Endodermal cell (in vitro differentiated cells): ENCODE measurements around the gene CYP27C1. TPM values are rescaled to one million over a fixed set of nuclear protein-coding genes. Genes with fewer than 3 reads are reported as not detected.

Experiments
- DNase-seq: peaks from one replicate; pipeline ENCODE4 v3.0.0-alpha.2; 2017
- H3K27ac ChIP-seq: 2 replicates; pipeline ENCODE4 v1.5.1; 2013; ENCODE audit warnings: mild to moderate bottlenecking, low read depth, low read length, moderate library complexity
- H3K27me3 ChIP-seq: 2 replicates; pipeline ENCODE4 v1.6.1; 2013; ENCODE audit warnings: mild to moderate bottlenecking, low read length, moderate library complexity; ENCODE audit not compliant: insufficient read depth, control insufficient read depth, poor library complexity, severe bottlenecking
- H3K36me3 ChIP-seq: 2 replicates; pipeline ENCODE4 v1.7.0; 2013; ENCODE audit warnings: mild to moderate bottlenecking, low read length, moderate library complexity; ENCODE audit not compliant: control insufficient read depth, insufficient read depth
- H3K4me1 ChIP-seq: one replicate; pipeline ENCODE4 v1.7.0; 2013; ENCODE audit warnings: low read length; ENCODE audit not compliant: control insufficient read depth, insufficient read depth
- H3K4me3 ChIP-seq: 2 replicates; pipeline ENCODE4 v1.5.1; 2013; ENCODE audit warnings: mild to moderate bottlenecking, low read length, moderate library complexity
- H3K9ac ChIP-seq: 2 replicates; pipeline ENCODE4 v1.6.1; 2013; ENCODE audit warnings: mild to moderate bottlenecking, low read length, moderate library complexity; ENCODE audit not compliant: poor library complexity, severe bottlenecking; ENCODE audit errors: extremely low read depth
- H3K9me3 ChIP-seq: 2 replicates; pipeline ENCODE4 v1.6.1; 2013; ENCODE audit warnings: mild to moderate bottlenecking, low read length, moderate library complexity; ENCODE audit not compliant: control insufficient read depth
- H3K27ac Mint-ChIP-seq: 2 replicates; pipeline ENCODE4 v1.8.0; 2020; ENCODE audit warnings: mixed read lengths
- H3K27me3 Mint-ChIP-seq: 2 replicates; pipeline ENCODE4 v1.8.0; 2021; ENCODE audit warnings: mild to moderate bottlenecking, mixed read lengths; ENCODE audit not compliant: insufficient read depth
- H3K36me3 Mint-ChIP-seq: 2 replicates; pipeline ENCODE4 v1.8.0; 2020; ENCODE audit warnings: low read depth, mixed read lengths
- H3K4me1 Mint-ChIP-seq: 2 replicates; pipeline ENCODE4 v1.8.0; 2020; ENCODE audit warnings: mixed read lengths
- H3K4me3 Mint-ChIP-seq: 2 replicates; pipeline ENCODE4 v1.8.0; 2020; ENCODE audit warnings: mild to moderate bottlenecking, moderate library complexity, mixed read lengths
- H3K9me3 Mint-ChIP-seq: 2 replicates; pipeline ENCODE4 v1.8.0; 2020; ENCODE audit warnings: mild to moderate bottlenecking, mixed read lengths
- WGBS, 2 experiments: methylation state at CpG; one replicate each; pipeline versions ENCODE4 v1.1.5 to v1.1.7; 2013; ENCODE audit warnings: missing lambda C conversion rate in 2 of 2, mixed read lengths in 1 of 2; ENCODE audit not compliant: insufficient coverage in 1 of 2, insufficient read length in 1 of 2; 5-methylcytosine and 5-hydroxymethylcytosine counted together
- long read RNA-seq, 4 experiments: library from polyadenylated mRNA in 2 of 4; library from RNA in 1 of 4; library from capped mRNA in 1 of 4; stranded (forward) in 3 of 4; unstranded in 1 of 4; transcript quantifications; one replicate each; pipeline ENCODE4 v2.0.0, GENCODE V29; 2020 to 2021; ENCODE audit warnings: inconsistent platforms in 1 of 4
- polyA plus RNA-seq, 2 experiments: library from polyadenylated mRNA; stranded (reverse); fragments of 50-300 nt; gene quantifications; one replicate each; pipeline ENCODE4 v1.2.3, GENCODE V29; 2013
- total RNA-seq, 2 donors: library from RNA; stranded (reverse); fragmentation: NEBNext Ultra II Directional in 1 of 2; extraction: Animal tissue kit (Norgen Biotek cat#: 25700) in 1 of 2; gene quantifications; 2 replicates in 1 of 2; 3 replicates in 1 of 2; pipeline ENCODE4 v1.2.1, GENCODE V29; 2021
- TF ChIP-seq, protein P1 (sequence below): fragments of 200-600 bp; sonication (generic); conservative IDR thresholded peaks from 2 replicates; pipeline ENCODE4 v1.5.0; 2021; ENCODE audit warnings: antibody characterized with exemption, mild to moderate bottlenecking

Gene CYP27C1, protein sequence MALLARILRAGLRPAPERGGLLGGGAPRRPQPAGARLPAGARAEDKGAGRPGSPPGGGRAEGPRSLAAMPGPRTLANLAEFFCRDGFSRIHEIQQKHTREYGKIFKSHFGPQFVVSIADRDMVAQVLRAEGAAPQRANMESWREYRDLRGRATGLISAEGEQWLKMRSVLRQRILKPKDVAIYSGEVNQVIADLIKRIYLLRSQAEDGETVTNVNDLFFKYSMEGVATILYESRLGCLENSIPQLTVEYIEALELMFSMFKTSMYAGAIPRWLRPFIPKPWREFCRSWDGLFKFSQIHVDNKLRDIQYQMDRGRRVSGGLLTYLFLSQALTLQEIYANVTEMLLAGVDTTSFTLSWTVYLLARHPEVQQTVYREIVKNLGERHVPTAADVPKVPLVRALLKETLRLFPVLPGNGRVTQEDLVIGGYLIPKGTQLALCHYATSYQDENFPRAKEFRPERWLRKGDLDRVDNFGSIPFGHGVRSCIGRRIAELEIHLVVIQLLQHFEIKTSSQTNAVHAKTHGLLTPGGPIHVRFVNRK
- total RNA-seq: 1 to 10 TPM; 4.4 to 4.9 TPM
- 4.0 TPM for polyA plus RNA-seq (2013, experiment 1 of 2)
- polyA plus RNA-seq (2013, experiment 2 of 2): 4.0 TPM
- long read RNA-seq, experiment 1, partial matches to known transcripts: 1 of 3 reads
- long read RNA-seq, experiment 1, other reads (novel, unspliced or antisense): 2 of 3 reads
- long read RNA-seq, experiment 2, partial matches to known transcripts: 0 of 16 reads
- long read RNA-seq, experiment 2, other reads (novel, unspliced or antisense): 15 of 16 reads
- long read RNA-seq, experiment 3, partial matches to known transcripts: 0 of 9 reads
- long read RNA-seq, experiment 3, other reads (novel, unspliced or antisense): 9 of 9 reads
- long read RNA-seq, experiment 4, partial matches to known transcripts: 1 of 1 reads
- long read RNA-seq, experiment 4, other reads (novel, unspliced or antisense): 0 of 1 reads

DNA sequence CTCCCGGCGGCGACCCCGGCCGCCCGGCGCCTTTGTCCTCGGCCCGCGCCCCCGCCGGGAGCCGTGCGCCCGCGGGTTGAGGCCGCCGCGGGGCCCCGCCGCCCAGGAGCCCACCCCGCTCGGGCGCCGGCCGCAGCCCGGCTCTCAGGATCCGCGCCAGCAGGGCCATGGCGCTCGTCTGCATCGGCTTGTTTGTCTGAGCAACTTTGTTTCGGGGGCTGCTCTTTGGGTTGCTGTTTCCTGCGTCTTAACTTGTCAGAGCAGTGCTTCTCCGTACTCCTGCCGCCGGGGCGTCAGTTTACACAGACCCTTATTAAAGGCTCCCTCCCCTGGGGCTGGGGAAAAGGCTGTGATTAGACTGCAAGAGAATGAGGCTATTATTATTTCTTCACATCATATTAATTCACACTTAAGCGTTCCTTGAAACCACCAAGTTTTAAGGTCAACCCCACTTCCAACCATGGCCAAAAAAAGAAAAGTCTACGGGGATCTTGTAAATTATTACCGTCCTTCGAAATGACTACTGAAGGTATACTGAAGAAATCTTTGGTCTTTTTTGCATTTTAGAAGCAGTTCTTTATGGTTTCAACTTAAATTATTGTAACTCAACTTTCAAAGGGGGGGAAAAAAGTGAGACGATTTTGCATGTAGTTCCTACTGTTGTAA lies at the start of gene CYP27C1:
Gene CYP27C1 (minus strand): TSS at position 198 of the 666 bp plus-strand sequence. CDS start 29 bp downstream, at position 169.
- peak; percentile 81 for DNase-seq
- Histone ChIP-seq H3K36me3 (no peaks in the 10 kb centered on the region), H3K27me3 (peaks cover 18% of the 10 kb centered on the region), H3K4me1 (no peaks in the 10 kb centered on the region), H3K27ac (peak within 1 kb of the TSS; percentile 68), H3K9me3 (no peaks in the 10 kb centered on the region), H3K9ac (peak within 1 kb of the TSS; percentile 64), H3K4me3 (peak within 1 kb of the TSS; percentile 85)
- Mint-ChIP-seq H3K4me1 (peaks cover 14% of the 10 kb centered on the region), H3K36me3 (no peaks in the 10 kb centered on the region), H3K4me3 (peak within 1 kb of the TSS; percentile 79), H3K27me3 (peaks cover 38% of the 10 kb centered on the region), H3K27ac (peak within 1 kb of the TSS; percentile 91), H3K9me3 (no peaks in the 10 kb centered on the region)
- TF ChIP-seq, protein P1, sequence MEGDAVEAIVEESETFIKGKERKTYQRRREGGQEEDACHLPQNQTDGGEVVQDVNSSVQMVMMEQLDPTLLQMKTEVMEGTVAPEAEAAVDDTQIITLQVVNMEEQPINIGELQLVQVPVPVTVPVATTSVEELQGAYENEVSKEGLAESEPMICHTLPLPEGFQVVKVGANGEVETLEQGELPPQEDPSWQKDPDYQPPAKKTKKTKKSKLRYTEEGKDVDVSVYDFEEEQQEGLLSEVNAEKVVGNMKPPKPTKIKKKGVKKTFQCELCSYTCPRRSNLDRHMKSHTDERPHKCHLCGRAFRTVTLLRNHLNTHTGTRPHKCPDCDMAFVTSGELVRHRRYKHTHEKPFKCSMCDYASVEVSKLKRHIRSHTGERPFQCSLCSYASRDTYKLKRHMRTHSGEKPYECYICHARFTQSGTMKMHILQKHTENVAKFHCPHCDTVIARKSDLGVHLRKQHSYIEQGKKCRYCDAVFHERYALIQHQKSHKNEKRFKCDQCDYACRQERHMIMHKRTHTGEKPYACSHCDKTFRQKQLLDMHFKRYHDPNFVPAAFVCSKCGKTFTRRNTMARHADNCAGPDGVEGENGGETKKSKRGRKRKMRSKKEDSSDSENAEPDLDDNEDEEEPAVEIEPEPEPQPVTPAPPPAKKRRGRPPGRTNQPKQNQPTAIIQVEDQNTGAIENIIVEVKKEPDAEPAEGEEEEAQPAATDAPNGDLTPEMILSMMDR: no peak
- WGBS, 2 experiments: 0% methylated on average over 31 to 43 of the region's 43 CpGs

DNA sequence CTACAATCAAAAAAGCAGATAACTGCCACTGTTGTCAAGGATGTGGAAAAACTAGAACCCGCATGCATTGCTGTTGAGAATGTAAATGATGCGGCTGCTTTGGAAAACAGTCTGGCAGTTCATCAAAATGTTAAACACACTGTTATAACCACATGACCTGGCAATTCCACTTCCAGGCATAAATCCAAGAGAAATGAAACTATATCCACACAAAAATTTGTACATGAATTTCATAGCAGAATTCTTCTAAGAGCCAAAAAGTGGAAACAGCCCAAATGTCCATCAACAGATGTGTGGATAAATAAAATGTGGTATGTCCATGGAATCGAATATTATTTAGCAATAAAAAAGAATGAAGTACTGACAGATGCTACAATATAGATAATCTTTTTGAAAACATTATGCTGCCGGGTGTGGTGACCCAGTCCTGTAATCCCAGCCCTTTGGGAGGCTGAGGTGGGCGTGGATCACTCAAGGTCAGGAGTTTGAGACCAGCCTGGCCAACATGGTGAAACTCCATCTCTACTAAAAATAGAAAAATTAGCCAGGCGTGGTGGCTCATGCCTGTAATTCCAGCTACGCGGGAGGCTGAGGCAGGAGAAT lies 41.8 kb upstream of the CYP27C1 start:
- WGBS, 2 experiments: 94 to 96% methylated on average over 4 to 8 of the region's 8 CpGs
- no peak overlapping the region for H3K4me3 Mint-ChIP-seq
- H3K27ac ChIP-seq: no peak overlapping the region
- no peak for DNase-seq
- no peaks in the 10 kb centered on the region for H3K4me1 ChIP-seq
- H3K4me3 ChIP-seq: no peak overlapping the region
- no peak overlapping the region for H3K9ac ChIP-seq
- H3K36me3 Mint-ChIP-seq: peaks cover 84% of the 10 kb centered on the region
- H3K27ac Mint-ChIP-seq: no peak overlapping the region
- peaks cover 12% of the 10 kb centered on the region for H3K9me3 ChIP-seq
- H3K4me1 Mint-ChIP-seq: no peaks in the 10 kb centered on the region
- TF ChIP-seq, protein P1: no peak
- no peaks in the 10 kb centered on the region for H3K27me3 Mint-ChIP-seq
- H3K36me3 ChIP-seq: peaks cover 74% of the 10 kb centered on the region
- H3K9me3 Mint-ChIP-seq: peaks cover 18% of the 10 kb centered on the region
- H3K27me3 ChIP-seq: no peaks in the 10 kb centered on the region

DNA sequence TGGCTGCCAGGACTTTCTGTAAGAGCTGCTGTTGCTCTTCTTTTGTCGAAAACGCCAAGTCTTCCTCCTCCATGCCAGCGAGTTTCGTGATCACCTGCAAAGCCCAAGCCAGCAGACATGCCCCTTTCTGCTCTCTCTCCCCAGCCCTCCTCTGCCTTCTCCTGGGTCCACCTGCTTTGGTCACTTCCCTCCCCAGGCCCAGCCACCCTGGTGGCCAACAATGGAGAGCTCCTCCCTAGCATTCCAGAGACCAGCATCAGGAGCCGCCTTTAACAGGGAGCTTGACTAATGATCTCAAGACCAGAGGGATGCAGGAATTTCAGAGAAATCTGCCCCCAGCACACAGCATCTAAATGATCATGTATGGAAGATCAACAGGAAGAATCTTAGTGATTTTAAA lies 39.3 kb upstream of the CYP27C1 start:
- H3K9me3 Mint-ChIP-seq: peaks cover under 1% of the 10 kb centered on the region
- no peak overlapping the region for H3K27ac ChIP-seq
- H3K27me3 ChIP-seq: no peaks in the 10 kb centered on the region
- no peaks in the 10 kb centered on the region for H3K4me1 Mint-ChIP-seq
- no peak overlapping the region for H3K9ac ChIP-seq
- no peaks in the 10 kb centered on the region for H3K4me1 ChIP-seq
- H3K9me3 ChIP-seq: no peaks in the 10 kb centered on the region
- peak; percentile 50 for DNase-seq
- H3K4me3 Mint-ChIP-seq: no peak overlapping the region
- H3K4me3 ChIP-seq: no peak overlapping the region
- peaks cover 74% of the 10 kb centered on the region for H3K36me3 Mint-ChIP-seq
- TF ChIP-seq, protein P1: no peak
- peaks cover 65% of the 10 kb centered on the region for H3K36me3 ChIP-seq
- H3K27me3 Mint-ChIP-seq: no peaks in the 10 kb centered on the region
- no peak overlapping the region for H3K27ac Mint-ChIP-seq
- 93 to 100% methylated on average over 5 of the region's 5 CpGs for WGBS, 2 experiments
